ENCODE measurements around the gene ZNF334.

The ZNF334 gene

DNA sequence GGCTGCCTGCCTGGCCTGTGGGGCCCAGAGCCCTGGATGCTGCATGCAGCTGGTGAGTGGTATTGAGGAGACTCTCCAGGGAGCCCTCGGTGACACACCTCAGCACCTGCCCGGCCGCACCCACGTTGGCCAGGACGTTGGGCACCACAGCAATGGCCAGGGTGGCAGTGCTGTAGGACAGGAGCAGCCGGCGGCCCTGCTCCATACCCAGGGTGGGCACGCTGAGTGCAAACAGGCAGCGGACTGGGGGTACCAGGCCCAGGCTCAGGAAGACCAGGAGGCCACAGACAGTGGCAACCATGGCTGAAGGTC lies 32.4 kb upstream of the ZNF334 start:
- no peak overlapping the region for H3K27ac ChIP-seq (ENCODE audit: poor library complexity, severe bottlenecking)
- no peaks in the 10 kb centered on the region for H3K9me3 ChIP-seq (ENCODE audit: severe bottlenecking)
- H3K27me3 ChIP-seq (ENCODE audit: insufficient read depth, poor library complexity, severe bottlenecking) = peaks cover 32% of the 10 kb centered on the region

DNA sequence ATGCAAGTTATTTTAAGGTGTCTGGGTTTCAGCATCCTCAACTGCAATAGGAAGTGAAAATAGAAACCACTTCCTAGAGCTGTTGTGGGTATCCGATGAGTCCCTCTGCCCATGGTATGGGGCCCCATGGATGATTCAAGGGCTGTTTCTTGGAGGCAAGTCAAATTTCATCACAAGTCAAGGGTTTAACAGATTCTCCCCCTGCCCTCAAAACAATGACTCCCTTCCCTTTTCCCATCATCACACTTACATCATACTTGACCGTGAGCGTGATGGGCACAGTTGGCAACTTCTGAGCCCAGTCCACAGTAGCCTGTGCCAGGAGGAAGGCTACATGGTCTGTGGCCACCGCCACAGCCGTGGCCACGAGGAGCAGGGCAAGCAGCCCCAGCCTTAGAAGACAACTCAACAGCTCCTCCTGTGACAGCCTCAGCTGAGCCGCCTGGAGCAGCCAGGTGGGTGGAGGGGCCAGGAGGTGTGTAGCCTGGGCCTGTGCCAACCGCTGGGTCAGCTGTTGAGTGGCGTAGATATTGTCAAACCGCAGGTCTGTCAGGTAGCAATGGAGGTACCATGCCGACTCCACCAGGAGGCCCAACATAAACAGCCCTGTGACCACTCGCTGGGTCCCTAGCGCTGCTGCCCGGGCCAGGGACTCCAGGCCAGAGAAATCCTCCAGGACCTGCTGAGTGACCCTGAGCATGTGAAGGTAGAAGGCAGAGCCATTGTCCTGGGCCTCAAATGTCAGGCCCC lies 31.9 kb upstream of the ZNF334 start:
- DNase-seq (ENCODE audit: low spot score) (no peak), ATAC-seq (ENCODE audit: low read depth) (peak; percentile 47)
- Histone ChIP-seq H3K4me1 (ENCODE audit: insufficient read depth, poor library complexity, severe bottlenecking) (no peaks in the 10 kb centered on the region), H3K27me3 (ENCODE audit: insufficient read depth, poor library complexity, severe bottlenecking) (peaks cover 35% of the 10 kb centered on the region), H3K36me3 (ENCODE audit: low read depth) (no peaks in the 10 kb centered on the region), H3K9me3 (ENCODE audit: severe bottlenecking) (no peaks in the 10 kb centered on the region), H3K4me3 (ENCODE audit: severe bottlenecking) (no peak overlapping the region), H3K27ac (ENCODE audit: poor library complexity, severe bottlenecking) (no peak overlapping the region)
- TF ChIP-seq, protein P1, sequence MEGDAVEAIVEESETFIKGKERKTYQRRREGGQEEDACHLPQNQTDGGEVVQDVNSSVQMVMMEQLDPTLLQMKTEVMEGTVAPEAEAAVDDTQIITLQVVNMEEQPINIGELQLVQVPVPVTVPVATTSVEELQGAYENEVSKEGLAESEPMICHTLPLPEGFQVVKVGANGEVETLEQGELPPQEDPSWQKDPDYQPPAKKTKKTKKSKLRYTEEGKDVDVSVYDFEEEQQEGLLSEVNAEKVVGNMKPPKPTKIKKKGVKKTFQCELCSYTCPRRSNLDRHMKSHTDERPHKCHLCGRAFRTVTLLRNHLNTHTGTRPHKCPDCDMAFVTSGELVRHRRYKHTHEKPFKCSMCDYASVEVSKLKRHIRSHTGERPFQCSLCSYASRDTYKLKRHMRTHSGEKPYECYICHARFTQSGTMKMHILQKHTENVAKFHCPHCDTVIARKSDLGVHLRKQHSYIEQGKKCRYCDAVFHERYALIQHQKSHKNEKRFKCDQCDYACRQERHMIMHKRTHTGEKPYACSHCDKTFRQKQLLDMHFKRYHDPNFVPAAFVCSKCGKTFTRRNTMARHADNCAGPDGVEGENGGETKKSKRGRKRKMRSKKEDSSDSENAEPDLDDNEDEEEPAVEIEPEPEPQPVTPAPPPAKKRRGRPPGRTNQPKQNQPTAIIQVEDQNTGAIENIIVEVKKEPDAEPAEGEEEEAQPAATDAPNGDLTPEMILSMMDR (IDR thresholded peaks at IDR 0.05; ENCODE audit: poor library complexity, severe bottlenecking) = no peak

More for the DNA sequence above, 32.4 kb upstream of the ZNF334 start:
- Histone ChIP-seq H3K4me3 (ENCODE audit: severe bottlenecking) (no peak overlapping the region), H3K36me3 (ENCODE audit: low read depth) (no peaks in the 10 kb centered on the region), H3K4me1 (ENCODE audit: insufficient read depth, poor library complexity, severe bottlenecking) (no peaks in the 10 kb centered on the region)
- DNase-seq (ENCODE audit: low spot score) (no peak), ATAC-seq (ENCODE audit: low read depth) (no peak)
- TF ChIP-seq, protein P1 (IDR thresholded peaks at IDR 0.05; ENCODE audit: poor library complexity, severe bottlenecking) = no peak

DNA sequence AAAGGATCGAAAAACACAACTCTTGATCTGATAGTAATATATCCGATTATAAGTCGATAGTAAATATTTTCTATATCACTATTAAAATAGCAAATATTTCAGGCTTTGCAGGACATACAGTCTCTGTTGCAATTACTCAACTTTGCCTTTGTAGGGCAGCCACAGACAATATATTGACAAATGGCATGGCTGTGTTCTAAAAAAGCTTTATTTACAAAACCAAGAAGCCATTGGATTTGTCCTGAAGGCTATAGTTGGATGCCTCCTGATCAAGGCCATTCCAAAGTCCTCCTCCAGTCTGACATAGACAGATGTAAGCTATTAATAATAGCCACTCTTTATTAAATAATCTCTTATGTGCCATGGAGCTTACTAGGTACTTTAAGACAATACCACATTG lies 31.2 kb upstream of the ZNF334 start:
- TF ChIP-seq, protein P1 (IDR thresholded peaks at IDR 0.05; ENCODE audit: poor library complexity, severe bottlenecking) = peak; percentile 41
- Histone ChIP-seq H3K36me3 (ENCODE audit: low read depth) (no peaks in the 10 kb centered on the region), H3K4me3 (ENCODE audit: severe bottlenecking) (no peak overlapping the region)

DNA sequence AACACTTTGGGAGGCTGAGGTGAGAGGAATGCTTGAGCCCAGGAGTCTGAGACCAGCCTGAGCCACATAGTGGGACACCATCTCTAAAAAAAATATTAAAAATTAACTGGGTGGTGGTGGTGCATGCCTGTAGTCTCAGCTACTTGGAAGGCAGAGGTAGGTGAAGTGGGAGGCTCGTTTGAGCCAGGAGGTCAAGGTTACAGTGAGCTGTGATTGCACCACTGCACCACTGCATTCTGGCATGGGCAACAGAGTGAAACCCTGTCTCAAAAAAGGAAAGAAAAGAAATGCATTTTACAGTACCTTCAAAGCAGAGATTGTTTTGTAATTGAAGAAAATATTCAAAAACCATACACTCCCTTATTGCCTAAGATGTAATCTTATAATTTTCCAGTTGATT lies 30.6 kb upstream of the ZNF334 start:
- H3K9me3 ChIP-seq (ENCODE audit: severe bottlenecking) = no peaks in the 10 kb centered on the region
- TF ChIP-seq, protein P1 (IDR thresholded peaks at IDR 0.05; ENCODE audit: poor library complexity, severe bottlenecking) = no peak
- H3K4me1 ChIP-seq (ENCODE audit: insufficient read depth, poor library complexity, severe bottlenecking) = no peaks in the 10 kb centered on the region
- no peak for DNase-seq (ENCODE audit: low spot score)
- ATAC-seq (ENCODE audit: low read depth) = no peak
- no peak overlapping the region for H3K27ac ChIP-seq (ENCODE audit: poor library complexity, severe bottlenecking)
- peaks cover 44% of the 10 kb centered on the region for H3K27me3 ChIP-seq (ENCODE audit: insufficient read depth, poor library complexity, severe bottlenecking)
- H3K4me3 ChIP-seq (ENCODE audit: severe bottlenecking) = no peak overlapping the region
- no peaks in the 10 kb centered on the region for H3K36me3 ChIP-seq (ENCODE audit: low read depth)

More for the DNA sequence above, 31.2 kb upstream of the ZNF334 start:
- H3K27me3 ChIP-seq (ENCODE audit: insufficient read depth, poor library complexity, severe bottlenecking) = peaks cover 37% of the 10 kb centered on the region
- ATAC-seq (ENCODE audit: low read depth) = no peak
- H3K27ac ChIP-seq (ENCODE audit: poor library complexity, severe bottlenecking) = no peak overlapping the region
- DNase-seq (ENCODE audit: low spot score) = no peak
- no peaks in the 10 kb centered on the region for H3K9me3 ChIP-seq (ENCODE audit: severe bottlenecking)
- H3K4me1 ChIP-seq (ENCODE audit: insufficient read depth, poor library complexity, severe bottlenecking) = no peaks in the 10 kb centered on the region

DNA sequence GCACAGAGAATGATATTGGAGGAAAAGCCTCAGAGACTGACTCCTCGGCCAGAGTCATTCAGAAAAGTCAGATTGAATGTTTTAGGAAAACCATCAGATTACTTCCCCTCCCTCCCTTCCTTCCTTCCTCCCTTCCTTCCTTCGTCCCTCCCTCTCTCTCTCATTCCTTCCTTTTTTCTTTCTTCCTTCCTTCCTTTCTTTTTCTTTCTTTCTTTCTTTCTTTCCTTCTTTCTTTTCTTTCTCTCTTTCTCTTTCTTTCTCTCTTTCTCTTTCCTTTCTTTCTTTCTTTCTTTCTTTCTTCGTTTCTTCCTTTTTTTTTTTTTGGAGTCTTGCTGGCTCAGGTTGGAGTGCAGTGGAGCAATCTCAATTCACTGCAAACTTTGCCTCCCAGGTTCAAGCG lies 29.7 kb upstream of the ZNF334 start:
- TF ChIP-seq, protein P1 (IDR thresholded peaks at IDR 0.05; ENCODE audit: poor library complexity, severe bottlenecking) = no peak

More for the DNA sequence above, 29.7 kb upstream of the ZNF334 start:
- ATAC-seq (ENCODE audit: low read depth) = no peak
- Histone ChIP-seq H3K4me1 (ENCODE audit: insufficient read depth, poor library complexity, severe bottlenecking) (no peaks in the 10 kb centered on the region), H3K9me3 (ENCODE audit: severe bottlenecking) (no peaks in the 10 kb centered on the region), H3K27ac (ENCODE audit: poor library complexity, severe bottlenecking) (no peak overlapping the region), H3K4me3 (ENCODE audit: severe bottlenecking) (no peak overlapping the region), H3K27me3 (ENCODE audit: insufficient read depth, poor library complexity, severe bottlenecking) (peaks cover 51% of the 10 kb centered on the region), H3K36me3 (ENCODE audit: low read depth) (no peaks in the 10 kb centered on the region)
- DNase-seq (ENCODE audit: low spot score) = no peak

All from RWPE2 (cell line).